Cardiac fibroblast (primary cell): Measurements from ENCODE around the gene TRIM54.

Experiments
- DNase-seq, 2 donors: peaks; one replicate each; pipeline versions ENCODE4 v3.0.0 to v3.0.0-alpha.2; 2010; ENCODE audit warnings: low read depth in 2 of 2
- H3K4me3 ChIP-seq, 2 donors: replicated peaks in 1 of 2; 1 replicate in 1 of 2; 2 replicates in 1 of 2; pipeline ENCODE4 v1.5.1; 2011; ENCODE audit warnings: low read depth in 2 of 2, low read length in 2 of 2, mild to moderate bottlenecking in 2 of 2, moderate library complexity in 1 of 2
- TF ChIP-seq, protein P1 (sequence below): IDR thresholded peaks from one replicate; pipeline ENCODE4 v1.5.1; 2011; ENCODE audit warnings: low read depth, mild to moderate bottlenecking, low read length, inconsistent platforms

Gene TRIM54, protein sequence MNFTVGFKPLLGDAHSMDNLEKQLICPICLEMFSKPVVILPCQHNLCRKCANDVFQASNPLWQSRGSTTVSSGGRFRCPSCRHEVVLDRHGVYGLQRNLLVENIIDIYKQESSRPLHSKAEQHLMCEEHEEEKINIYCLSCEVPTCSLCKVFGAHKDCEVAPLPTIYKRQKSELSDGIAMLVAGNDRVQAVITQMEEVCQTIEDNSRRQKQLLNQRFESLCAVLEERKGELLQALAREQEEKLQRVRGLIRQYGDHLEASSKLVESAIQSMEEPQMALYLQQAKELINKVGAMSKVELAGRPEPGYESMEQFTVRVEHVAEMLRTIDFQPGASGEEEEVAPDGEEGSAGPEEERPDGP

DNA sequence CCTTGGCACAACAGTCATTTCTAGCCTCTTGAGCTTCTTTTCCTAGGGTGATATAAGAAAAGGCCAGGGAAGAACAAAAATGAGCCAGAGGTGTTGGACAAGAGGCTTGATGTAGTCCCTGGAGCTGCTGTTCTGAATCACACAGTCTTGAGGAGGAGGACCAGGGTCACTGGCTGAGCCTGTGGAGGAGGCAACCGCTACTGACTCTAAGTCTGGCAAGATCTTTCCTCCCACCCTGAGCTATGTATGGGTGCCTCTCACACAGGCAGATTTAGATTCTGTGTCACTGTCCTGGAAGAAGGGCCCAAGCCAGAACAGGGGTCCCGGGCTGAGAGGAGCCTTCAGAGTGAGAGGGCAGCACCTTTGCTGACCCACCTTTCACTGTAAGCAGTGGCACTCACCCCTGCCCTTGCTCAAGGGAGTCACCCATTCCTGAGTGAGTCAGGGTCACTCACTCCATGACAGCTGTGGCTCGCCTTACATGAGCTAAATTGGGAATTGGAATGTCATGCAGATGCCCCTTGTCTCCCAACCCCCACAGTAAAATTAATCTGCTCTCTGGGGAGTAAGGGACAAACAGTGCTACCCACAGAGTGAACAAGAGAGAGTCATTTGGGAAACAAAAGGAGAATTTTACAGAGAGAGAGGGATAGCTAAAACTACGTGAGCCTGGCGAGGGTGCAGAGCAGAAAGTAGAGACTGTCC lies at the start of gene TRIM54:
Gene TRIM54 (plus strand): TSS at position 575 of the 705 bp plus-strand sequence. CDS start 303 bp downstream, outside the sequence.
- H3K4me3 ChIP-seq, result no peak within 1 kb of the TSS
- DNase-seq, result peak in 1 of 2 donors; percentile 31
- TF ChIP-seq, protein P1, sequence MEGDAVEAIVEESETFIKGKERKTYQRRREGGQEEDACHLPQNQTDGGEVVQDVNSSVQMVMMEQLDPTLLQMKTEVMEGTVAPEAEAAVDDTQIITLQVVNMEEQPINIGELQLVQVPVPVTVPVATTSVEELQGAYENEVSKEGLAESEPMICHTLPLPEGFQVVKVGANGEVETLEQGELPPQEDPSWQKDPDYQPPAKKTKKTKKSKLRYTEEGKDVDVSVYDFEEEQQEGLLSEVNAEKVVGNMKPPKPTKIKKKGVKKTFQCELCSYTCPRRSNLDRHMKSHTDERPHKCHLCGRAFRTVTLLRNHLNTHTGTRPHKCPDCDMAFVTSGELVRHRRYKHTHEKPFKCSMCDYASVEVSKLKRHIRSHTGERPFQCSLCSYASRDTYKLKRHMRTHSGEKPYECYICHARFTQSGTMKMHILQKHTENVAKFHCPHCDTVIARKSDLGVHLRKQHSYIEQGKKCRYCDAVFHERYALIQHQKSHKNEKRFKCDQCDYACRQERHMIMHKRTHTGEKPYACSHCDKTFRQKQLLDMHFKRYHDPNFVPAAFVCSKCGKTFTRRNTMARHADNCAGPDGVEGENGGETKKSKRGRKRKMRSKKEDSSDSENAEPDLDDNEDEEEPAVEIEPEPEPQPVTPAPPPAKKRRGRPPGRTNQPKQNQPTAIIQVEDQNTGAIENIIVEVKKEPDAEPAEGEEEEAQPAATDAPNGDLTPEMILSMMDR, result no peak

DNA sequence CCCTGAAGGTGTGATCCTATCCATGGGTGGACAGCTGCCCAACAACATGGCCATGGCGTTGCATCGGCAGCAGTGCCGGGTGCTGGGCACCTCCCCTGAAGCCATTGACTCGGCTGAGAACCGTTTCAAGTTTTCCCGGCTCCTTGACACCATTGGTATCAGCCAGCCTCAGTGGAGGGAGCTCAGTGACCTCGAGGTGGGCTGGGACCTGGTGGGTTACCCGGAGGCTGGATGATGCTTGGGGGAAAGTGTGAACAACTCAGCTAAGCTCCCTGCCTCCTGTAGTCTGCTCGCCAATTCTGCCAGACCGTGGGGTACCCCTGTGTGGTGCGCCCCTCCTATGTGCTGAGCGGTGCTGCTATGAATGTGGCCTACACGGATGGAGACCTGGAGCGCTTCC lies 48.9 kb upstream of the TRIM54 start:
- TF ChIP-seq, protein P1, result no peak
- no peak for DNase-seq

DNA sequence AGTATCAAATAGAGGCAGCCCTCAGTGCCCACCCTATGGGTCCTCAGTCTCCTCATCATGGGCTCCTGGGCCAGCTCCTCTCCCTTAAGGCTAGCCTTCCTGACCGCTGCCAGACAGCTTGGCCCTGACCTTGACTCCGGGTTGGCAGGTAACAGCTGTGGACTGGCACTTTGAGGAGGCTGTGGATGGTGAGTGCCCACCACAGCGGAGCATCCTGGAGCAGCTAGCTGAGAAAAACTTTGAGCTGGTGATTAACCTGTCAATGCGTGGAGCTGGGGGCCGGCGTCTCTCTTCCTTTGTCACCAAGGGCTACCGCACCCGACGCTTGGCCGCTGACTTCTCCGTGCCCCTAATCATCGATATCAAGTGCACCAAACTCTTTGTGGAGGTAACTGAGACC lies 46.1 kb upstream of the TRIM54 start:
- H3K4me3 ChIP-seq, result no peak overlapping the region
- TF ChIP-seq, protein P1, result no peak
- DNase-seq, result no peak

More for the DNA sequence above, 48.9 kb upstream of the TRIM54 start:
- H3K4me3 ChIP-seq, result no peak overlapping the region

DNA sequence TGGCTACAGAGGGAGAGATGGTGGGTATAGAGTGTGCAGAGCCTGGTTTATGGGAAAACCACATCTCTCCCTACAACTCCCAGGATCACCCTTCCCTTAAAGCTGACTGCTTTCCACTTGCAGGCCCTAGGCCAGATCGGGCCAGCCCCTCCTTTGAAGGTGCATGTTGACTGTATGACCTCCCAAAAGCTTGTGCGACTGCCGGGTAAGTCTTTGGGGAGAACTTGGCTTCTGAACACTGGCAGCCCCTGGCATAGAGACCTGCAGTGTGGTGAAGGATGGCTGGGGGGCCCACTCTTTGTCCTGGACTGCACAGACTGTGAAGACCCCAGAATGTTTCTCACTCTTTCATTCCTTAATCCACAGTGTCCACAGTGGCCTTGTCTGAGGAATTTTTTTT lies 45.6 kb upstream of the TRIM54 start:
- no peak overlapping the region for H3K4me3 ChIP-seq
- DNase-seq, result no peak
- TF ChIP-seq, protein P1, result no peak

DNA sequence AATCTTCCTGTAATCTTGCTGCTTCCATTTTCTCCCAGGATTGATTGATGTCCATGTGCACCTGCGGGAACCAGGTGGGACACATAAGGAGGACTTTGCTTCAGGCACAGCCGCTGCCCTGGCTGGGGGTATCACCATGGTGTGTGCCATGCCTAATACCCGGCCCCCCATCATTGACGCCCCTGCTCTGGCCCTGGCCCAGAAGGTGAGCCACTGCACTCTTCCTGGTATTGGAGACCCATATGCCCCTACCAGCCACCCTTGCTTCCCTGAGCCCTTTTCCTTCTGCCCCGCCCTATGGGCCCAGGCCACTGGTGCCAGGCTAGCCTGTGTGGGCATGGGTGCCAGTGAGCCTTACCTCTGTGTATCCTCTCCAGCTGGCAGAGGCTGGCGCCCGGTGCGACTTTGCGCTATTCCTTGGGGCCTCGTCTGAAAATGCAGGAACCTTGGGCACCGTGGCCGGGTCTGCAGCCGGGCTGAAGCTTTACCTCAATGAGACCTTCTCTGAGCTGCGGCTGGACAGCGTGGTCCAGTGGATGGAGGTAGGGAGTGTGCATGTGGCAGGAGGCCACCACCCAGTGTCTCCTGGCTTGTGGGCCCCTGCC lies 44.8 kb upstream of the TRIM54 start:
- DNase-seq, result no peak
- TF ChIP-seq, protein P1, result no peak

DNA sequence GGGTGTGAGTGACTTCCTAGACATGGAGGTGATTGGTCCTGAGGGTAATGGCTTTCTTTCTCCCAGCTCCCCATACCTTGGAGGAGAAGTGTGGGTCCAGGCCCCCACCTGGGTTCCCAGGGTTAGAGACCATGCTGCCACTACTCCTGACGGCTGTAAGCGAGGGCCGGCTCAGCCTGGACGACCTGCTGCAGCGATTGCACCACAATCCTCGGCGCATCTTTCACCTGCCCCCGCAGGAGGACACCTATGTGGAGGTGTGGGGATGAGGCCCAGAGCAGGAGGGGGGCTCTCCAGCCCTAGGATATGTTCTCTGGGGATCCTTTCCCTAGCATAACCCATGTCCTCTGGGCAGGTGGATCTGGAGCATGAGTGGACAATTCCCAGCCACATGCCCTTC lies 43.3 kb upstream of the TRIM54 start:
- DNase-seq, result no peak

More for the DNA sequence above, 44.8 kb upstream of the TRIM54 start:
- no peak overlapping the region for H3K4me3 ChIP-seq

More for the DNA sequence above, 43.3 kb upstream of the TRIM54 start:
- TF ChIP-seq, protein P1, result no peak
- no peak overlapping the region for H3K4me3 ChIP-seq
